Measurements from ENCODE around the gene ELAPOR1.
A peak's percentile ranks its signal among the peaks of the same experiment; 100 is the strongest.

Gene ELAPOR1

GRCh38 chr1:109159326-109159725 is 45.4 kb downstream of the ELAPOR1 start:
- no peak for DNase-seq (ENCODE audit: low read depth)
- no peak for TF ChIP-seq CTCF (conservative IDR thresholded peaks at IDR 0.05; ENCODE audit: low read depth, low read length)
- no peak overlapping the region for H3K4me3 ChIP-seq (ENCODE audit: low read depth, low read length)

GRCh38 chr1:109160071-109160840 is 46.3 kb downstream of the ELAPOR1 start:
- no peak for TF ChIP-seq CTCF (conservative IDR thresholded peaks at IDR 0.05; ENCODE audit: low read depth, low read length)
- H3K4me3 ChIP-seq (ENCODE audit: low read depth, low read length) = no peak overlapping the region
- no peak for DNase-seq (ENCODE audit: low read depth)

- H3K4me3 ChIP-seq (ENCODE audit: low read depth, low read length) = no peak overlapping the region
- peak; percentile 83 for DNase-seq (ENCODE audit: low read depth)
- TF ChIP-seq CTCF (conservative IDR thresholded peaks at IDR 0.05; ENCODE audit: low read depth, low read length) = no peak
Observed at GRCh38 chr1:109161858-109162606, 48.1 kb downstream of the ELAPOR1 start.

- no peak for TF ChIP-seq CTCF (conservative IDR thresholded peaks at IDR 0.05; ENCODE audit: low read depth, low read length)
- DNase-seq (ENCODE audit: low read depth) = no peak
- no peak overlapping the region for H3K4me3 ChIP-seq (ENCODE audit: low read depth, low read length)
Observed at GRCh38 chr1:109162626-109163025, 48.7 kb downstream of the ELAPOR1 start.

GRCh38 chr1:109163551-109163950 is 49.6 kb downstream of the ELAPOR1 start:
- no peak for TF ChIP-seq CTCF (conservative IDR thresholded peaks at IDR 0.05; ENCODE audit: low read depth, low read length)
- no peak overlapping the region for H3K4me3 ChIP-seq (ENCODE audit: low read depth, low read length)
- DNase-seq (ENCODE audit: low read depth) = no peak

Measured in choroid plexus epithelial cell (primary cell).